Endothelial cell of umbilical vein (primary cell): ENCODE results near the gene B3GAT1. TPM values are rescaled to one million over a fixed set of nuclear protein-coding genes. Genes with fewer than 3 reads are reported as not detected.

ENCODE experiments used
- BruUV-seq: library from RNA; stranded (reverse); fragments of 400-500 nt; replicated peaks from 2 replicates; lab custom pipeline; 2021; lab: Mats Ljungman, UMichigan
- CTCF ChIA-PET: fragments of 300-600, 350-600 bp; sonication (Branson Sonifier 250); formaldehyde crosslinking; loops from one replicate; lab custom pipeline; 2021; ENCODE audit warnings: antibody characterized with exemption, inconsistent platforms; lab: Charles Lee
- POLR2A ChIA-PET: fragments of 300-600, 350-600 bp; sonication (Branson Sonifier 250); formaldehyde crosslinking; loops from one replicate; lab custom pipeline; 2021; ENCODE audit warnings: antibody characterized with exemption, inconsistent platforms; lab: Charles Lee
- DNase-seq: peaks from one replicate; pipeline ENCODE4 v3.0.0-alpha.2; 2011; ENCODE audit warnings: low read depth, low spot score
- FAIRE-seq: peaks from 2 replicates; lab custom pipeline; 2011; peaks lifted over from hg19 to GRCh38; lab: Jason Lieb, UNC
- H2AFZ ChIP-seq: 2 replicates; pipeline ENCODE4 v1.6.0; 2012; ENCODE audit warnings: low read depth, low read length, control low read depth, inconsistent platforms
- H3K27ac ChIP-seq: 2 replicates; pipeline ENCODE4 v1.5.1; 2011; ENCODE audit warnings: low read depth, mild to moderate bottlenecking, control low read depth, low read length, moderate library complexity; ENCODE audit not compliant: insufficient read depth
- H3K27me3 ChIP-seq, 2 experiments: 2 replicates each; pipeline versions ENCODE4 v1.6.0 to v1.6.1; 2011; ENCODE audit warnings: low read length in 2 of 2, mixed read lengths in 1 of 2; ENCODE audit not compliant: control insufficient read depth in 2 of 2, insufficient read depth in 2 of 2
- H3K36me3 ChIP-seq, 2 experiments: 2 replicates in 1 of 2; 3 replicates in 1 of 2; pipeline ENCODE4 v1.5.1; 2011; ENCODE audit warnings: low read length in 2 of 2, mild to moderate bottlenecking in 1 of 2, moderate library complexity in 1 of 2; ENCODE audit not compliant: control insufficient read depth in 2 of 2, insufficient read depth in 2 of 2; ENCODE audit errors: extremely low read depth in 1 of 2
- H3K4me1 ChIP-seq: 3 replicates; pipeline ENCODE4 v1.5.1; 2011; ENCODE audit warnings: mild to moderate bottlenecking, low read length; ENCODE audit not compliant: control insufficient read depth, insufficient read depth; ENCODE audit errors: extremely low read depth
- H3K4me2 ChIP-seq: 2 replicates; pipeline ENCODE4 v1.6.1; 2011; ENCODE audit warnings: low read length, control low read depth, mixed read lengths; ENCODE audit not compliant: insufficient read depth
- H3K4me3 ChIP-seq, 3 experiments: fragments of 200-600 bp in 1 of 3; sonication (generic), shearing (Covaris generic) in 1 of 3; replicated peaks in 1 of 3; 2 replicates each; pipeline ENCODE4 v1.5.1; 2011 to 2016; ENCODE audit warnings: control low read depth in 3 of 3, low read length in 3 of 3, mild to moderate bottlenecking in 2 of 3, inconsistent platforms in 1 of 3, low read depth in 1 of 3, moderate library complexity in 1 of 3; ENCODE audit not compliant: insufficient read depth in 1 of 3
- H3K79me2 ChIP-seq: 2 replicates; pipeline ENCODE4 v1.6.0; 2012; ENCODE audit warnings: low read length, inconsistent platforms; ENCODE audit not compliant: control insufficient read depth, insufficient read depth
- H3K9ac ChIP-seq: replicated peaks from 2 replicates; pipeline ENCODE3; 2011; ENCODE audit warnings: low read length, control low read depth; ENCODE audit not compliant: insufficient read depth; ENCODE audit errors: extremely low read depth
- H3K9me1 ChIP-seq: replicated peaks from 3 replicates; pipeline ENCODE4 v1.6.0; 2011; ENCODE audit warnings: mild to moderate bottlenecking, low read length; ENCODE audit not compliant: control insufficient read depth, insufficient read depth; ENCODE audit errors: extremely low read depth
- H3K9me3 ChIP-seq: replicated peaks from 2 replicates; pipeline ENCODE4 v1.5.1; 2012; ENCODE audit warnings: low read length, inconsistent platforms; ENCODE audit not compliant: control insufficient read depth, insufficient read depth
- H4K20me1 ChIP-seq: replicated peaks from 2 replicates; pipeline ENCODE3; 2011; ENCODE audit warnings: mild to moderate bottlenecking, low read length; ENCODE audit not compliant: control insufficient read depth, insufficient read depth; ENCODE audit errors: extremely low read depth
- EZH2 ChIP-seq: IDR thresholded peaks from 2 replicates; pipeline ENCODE4 v1.6.1; 2012; ENCODE audit warnings: borderline replicate concordance, low read depth, mild to moderate bottlenecking, moderate library complexity, low read length, inconsistent platforms; ENCODE audit not compliant: severe bottlenecking
- FOS ChIP-seq: IDR thresholded peaks from 2 replicates; pipeline ENCODE4 v1.6.1; 2011; ENCODE audit warnings: mild to moderate bottlenecking, low read length, moderate library complexity, borderline replicate concordance; ENCODE audit not compliant: insufficient read depth
- GATA2 ChIP-seq: IDR thresholded peaks from 2 replicates; pipeline ENCODE4 v1.7.0; 2011; ENCODE audit warnings: low read depth, mild to moderate bottlenecking, moderate library complexity, mixed read lengths, low read length; ENCODE audit not compliant: insufficient read length, insufficient read depth
- JUN ChIP-seq: IDR thresholded peaks from 2 replicates; pipeline ENCODE4 v1.6.1; 2011; ENCODE audit warnings: borderline replicate concordance, low read depth; ENCODE audit not compliant: insufficient read length, insufficient read depth
- MAX ChIP-seq: IDR thresholded peaks from 2 replicates; pipeline ENCODE4 v1.6.1; 2011; ENCODE audit not compliant: insufficient read depth, insufficient read length
- MYC ChIP-seq: IDR thresholded peaks from one replicate; pipeline ENCODE4 v1.6.1; 2011; ENCODE audit warnings: mild to moderate bottlenecking, low read depth, low read length
- POLR2AphosphoS5 ChIP-seq: IDR thresholded peaks from 2 replicates; pipeline ENCODE4 v1.6.1; 2012; ENCODE audit warnings: low read depth, mild to moderate bottlenecking, control low read depth, low read length, moderate library complexity; ENCODE audit not compliant: insufficient read depth
- dilution Hi-C: fragments of 300-500 bp; cut with MboI; formaldehyde crosslinking; loops from one replicate; pipeline ENCODE4 v1.15.0; 2019; ENCODE audit warnings: low sequenced_read_pairs; ENCODE audit not compliant: extremely low pct_ligation_motif_present
- intact Hi-C: fragments of 100-400 bp; cut with micrococcal nuclease; formaldehyde crosslinking; loops from one replicate; pipeline ENCODE4 v1.10.0; 2022
- polyA plus RNA-seq, 4 experiments: library from polyadenylated mRNA; depleted of rRNA in 3 of 4; stranded (reverse) in 3 of 4; unstranded in 1 of 4; fragments of >200 nt; gene quantifications; 2 replicates each; pipeline versions ENCODE4 v1.2.1 to v1.2.3, GENCODE V29; 2011 to 2012; ENCODE audit warnings: missing spikeins in 1 of 4
- total RNA-seq: library from RNA; stranded (reverse); gene quantifications from 2 replicates; pipeline ENCODE4 v1.2.3, GENCODE V29; 2021
- TF ChIP-seq, protein P1 (sequence below), 2 donors: IDR thresholded peaks; 1 replicate in 1 of 2; 2 replicates in 1 of 2; pipeline ENCODE4 v1.5.1; 2011; ENCODE audit warnings: low read length in 2 of 2, mild to moderate bottlenecking in 2 of 2, moderate library complexity in 2 of 2, control low read depth in 1 of 2, inconsistent platforms in 1 of 2, low read depth in 1 of 2; ENCODE audit not compliant: insufficient read depth in 1 of 2; ENCODE audit errors: extremely low read depth in 1 of 2

The B3GAT1 gene
- total and polyA plus RNA-seq, 2 donors (not counting 3 experiments of a cell fraction or from before 2014, with no cell fraction given) = 0.01 TPM; not detected in 1

- BruUV-seq = no TSS peak
- Histone ChIP-seq H2AFZ (no peak overlapping the region), H3K9me3 (no peaks in the 10 kb centered on the region), H3K36me3 (no peaks in the 10 kb centered on the region), H3K9ac (no peak overlapping the region), H3K9me1 (no peaks in the 10 kb centered on the region), H3K4me1 (no peaks in the 10 kb centered on the region), H3K4me2 (no peak overlapping the region), H3K4me3 (no peak overlapping the region), H3K27ac (no peak overlapping the region), H3K27me3 (no peaks in the 10 kb centered on the region), H3K79me2 (no peaks in the 10 kb centered on the region), H4K20me1 (no peaks in the 10 kb centered on the region)
- ChIA-PET POLR2A (no interaction called here), CTCF (no interaction called here)
- dilution Hi-C loops (no loop called here), intact Hi-C loops (no loop called here)
- TF ChIP-seq GATA2 (no peak), FOS (no peak), JUN (no peak), POLR2AphosphoS5 (no peak), EZH2 (no peak), MAX (no peak), MYC (no peak)
- TF ChIP-seq, protein P1, sequence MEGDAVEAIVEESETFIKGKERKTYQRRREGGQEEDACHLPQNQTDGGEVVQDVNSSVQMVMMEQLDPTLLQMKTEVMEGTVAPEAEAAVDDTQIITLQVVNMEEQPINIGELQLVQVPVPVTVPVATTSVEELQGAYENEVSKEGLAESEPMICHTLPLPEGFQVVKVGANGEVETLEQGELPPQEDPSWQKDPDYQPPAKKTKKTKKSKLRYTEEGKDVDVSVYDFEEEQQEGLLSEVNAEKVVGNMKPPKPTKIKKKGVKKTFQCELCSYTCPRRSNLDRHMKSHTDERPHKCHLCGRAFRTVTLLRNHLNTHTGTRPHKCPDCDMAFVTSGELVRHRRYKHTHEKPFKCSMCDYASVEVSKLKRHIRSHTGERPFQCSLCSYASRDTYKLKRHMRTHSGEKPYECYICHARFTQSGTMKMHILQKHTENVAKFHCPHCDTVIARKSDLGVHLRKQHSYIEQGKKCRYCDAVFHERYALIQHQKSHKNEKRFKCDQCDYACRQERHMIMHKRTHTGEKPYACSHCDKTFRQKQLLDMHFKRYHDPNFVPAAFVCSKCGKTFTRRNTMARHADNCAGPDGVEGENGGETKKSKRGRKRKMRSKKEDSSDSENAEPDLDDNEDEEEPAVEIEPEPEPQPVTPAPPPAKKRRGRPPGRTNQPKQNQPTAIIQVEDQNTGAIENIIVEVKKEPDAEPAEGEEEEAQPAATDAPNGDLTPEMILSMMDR (IDR thresholded peaks at IDR 0.05; ENCODE audit: extremely low read depth in 1 of 2, insufficient read depth in 1 of 2, low read depth in 1 of 2, low read length in 2 of 2) = no peak
- no peak for DNase-seq
- no peak for FAIRE-seq
Measured at GRCh38 chr11:134423106-134423505, 11.1 kb upstream of the B3GAT1 start.
